Tibial nerve (tissue), 4 donors: ENCODE measurements around the gene TMEM62. TPM values are rescaled to one million over a fixed set of nuclear protein-coding genes. Genes with fewer than 3 reads are reported as not detected.

ENCODE experiments used
- DNase-seq, 2 donors: peaks; one replicate each; pipeline ENCODE4 v3.0.0-alpha.2; 2019; ENCODE audit warnings: low spot score in 2 of 2
- H3K27ac ChIP-seq, 4 donors: fragments of 200-600 bp; sonication (generic) in 3 of 4; one replicate each; pipeline ENCODE4 v1.5.1; 2017 to 2019; ENCODE audit warnings: mild to moderate bottlenecking in 1 of 4
- H3K27me3 ChIP-seq, 2 donors: fragments of 200-600 bp; sonication (generic) in 1 of 2; one replicate each; pipeline versions ENCODE4 v1.5.1 to v1.6.0; 2017 to 2019
- H3K36me3 ChIP-seq, 3 donors: fragments of 200-600 bp; sonication (generic); one replicate each; pipeline ENCODE4 v1.5.1; 2018 to 2019
- H3K4me1 ChIP-seq, 4 donors: fragments of 200-600 bp; sonication (generic) in 3 of 4; one replicate each; pipeline ENCODE4 v1.5.1; 2017 to 2019
- H3K4me3 ChIP-seq, 4 donors: fragments of 200-600 bp; sonication (generic) in 3 of 4; one replicate each; pipeline ENCODE4 v1.5.1; 2017 to 2019; ENCODE audit warnings: mild to moderate bottlenecking in 1 of 4, moderate library complexity in 1 of 4
- H3K9me3 ChIP-seq, 4 donors: fragments of 200-600 bp; sonication (generic) in 3 of 4; one replicate each; pipeline ENCODE4 v1.5.1; 2017 to 2019
- EP300 ChIP-seq, 2 donors: sonication (generic); formaldehyde crosslinking; IDR thresholded peaks; one replicate each; pipeline ENCODE4 v1.6.1; 2017; ENCODE audit warnings: antibody characterized with exemption in 2 of 2, mild to moderate bottlenecking in 1 of 2
- POLR2A ChIP-seq, 2 donors: fragments of 450-650 bp; IDR thresholded peaks; one replicate each; pipeline ENCODE4 v1.6.1; 2017; ENCODE audit warnings: antibody characterized with exemption in 2 of 2, mild to moderate bottlenecking in 2 of 2, moderate library complexity in 2 of 2
- WGBS, 2 donors: methylation state at CpG; one replicate each; pipeline ENCODE4 v1.1.5; 2018; 5-methylcytosine and 5-hydroxymethylcytosine counted together
- total RNA-seq, 4 donors: library from RNA; depleted of rRNA; stranded (reverse); fragments of >200 nt; gene quantifications; one replicate each; pipeline ENCODE4 v1.1.0, GENCODE V29; 2016
- TF ChIP-seq, protein P1 (sequence below), 5 experiments: fragments of 200-600 bp in 3 of 5; fragments of 450-650 bp in 2 of 5; sonication (generic) in 3 of 5; IDR thresholded peaks; one replicate each; pipeline ENCODE4 v1.5.1; 2016 to 2019; ENCODE audit warnings: antibody characterized with exemption in 5 of 5, mild to moderate bottlenecking in 3 of 5, moderate library complexity in 2 of 5

TMEM62 gene
- total RNA-seq, 4 donors from 2014 or later: 19.5 to 49.8 (median 35.6) TPM

DNA sequence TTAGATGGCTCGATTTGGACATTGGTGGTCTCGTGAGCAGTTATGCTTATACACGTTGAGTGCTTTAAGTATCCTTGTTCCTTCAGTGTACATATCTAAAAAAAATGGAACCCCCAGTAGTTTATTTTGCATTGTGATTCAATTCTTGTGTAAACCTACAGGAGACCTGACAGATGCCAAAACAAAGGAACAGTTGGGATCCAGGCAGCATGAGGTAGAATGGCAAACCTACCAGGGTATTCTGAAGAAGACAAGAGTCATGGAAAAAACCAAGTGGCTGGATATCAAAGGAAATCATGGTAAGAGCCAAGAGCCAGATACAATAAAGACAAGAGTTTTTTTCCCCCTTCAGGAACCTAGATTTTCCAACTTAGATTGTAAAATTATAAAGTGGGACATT lies 2.0 kb downstream of the TMEM62 start:
- TF ChIP-seq EP300 (IDR thresholded peaks at IDR 0.05) (no peak), POLR2A (IDR thresholded peaks at IDR 0.05) (no peak)
- TF ChIP-seq, protein P1, sequence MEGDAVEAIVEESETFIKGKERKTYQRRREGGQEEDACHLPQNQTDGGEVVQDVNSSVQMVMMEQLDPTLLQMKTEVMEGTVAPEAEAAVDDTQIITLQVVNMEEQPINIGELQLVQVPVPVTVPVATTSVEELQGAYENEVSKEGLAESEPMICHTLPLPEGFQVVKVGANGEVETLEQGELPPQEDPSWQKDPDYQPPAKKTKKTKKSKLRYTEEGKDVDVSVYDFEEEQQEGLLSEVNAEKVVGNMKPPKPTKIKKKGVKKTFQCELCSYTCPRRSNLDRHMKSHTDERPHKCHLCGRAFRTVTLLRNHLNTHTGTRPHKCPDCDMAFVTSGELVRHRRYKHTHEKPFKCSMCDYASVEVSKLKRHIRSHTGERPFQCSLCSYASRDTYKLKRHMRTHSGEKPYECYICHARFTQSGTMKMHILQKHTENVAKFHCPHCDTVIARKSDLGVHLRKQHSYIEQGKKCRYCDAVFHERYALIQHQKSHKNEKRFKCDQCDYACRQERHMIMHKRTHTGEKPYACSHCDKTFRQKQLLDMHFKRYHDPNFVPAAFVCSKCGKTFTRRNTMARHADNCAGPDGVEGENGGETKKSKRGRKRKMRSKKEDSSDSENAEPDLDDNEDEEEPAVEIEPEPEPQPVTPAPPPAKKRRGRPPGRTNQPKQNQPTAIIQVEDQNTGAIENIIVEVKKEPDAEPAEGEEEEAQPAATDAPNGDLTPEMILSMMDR (IDR thresholded peaks at IDR 0.05): no peak
- DNase-seq: no peak
- Histone ChIP-seq H3K27me3 (no peaks in the 10 kb centered on the region), H3K4me1 (peaks cover 0 to 21% (median 5%) of the 10 kb centered on the region in 4 donors), H3K27ac (no peak overlapping the region), H3K9me3 (no peaks in the 10 kb centered on the region), H3K4me3 (no peak overlapping the region), H3K36me3 (peaks cover 0 to 42% (median 7%) of the 10 kb centered on the region in 3 donors)
- WGBS, 2 donors: 80 to 81% methylated on average over 3 of the region's 3 CpGs

DNA sequence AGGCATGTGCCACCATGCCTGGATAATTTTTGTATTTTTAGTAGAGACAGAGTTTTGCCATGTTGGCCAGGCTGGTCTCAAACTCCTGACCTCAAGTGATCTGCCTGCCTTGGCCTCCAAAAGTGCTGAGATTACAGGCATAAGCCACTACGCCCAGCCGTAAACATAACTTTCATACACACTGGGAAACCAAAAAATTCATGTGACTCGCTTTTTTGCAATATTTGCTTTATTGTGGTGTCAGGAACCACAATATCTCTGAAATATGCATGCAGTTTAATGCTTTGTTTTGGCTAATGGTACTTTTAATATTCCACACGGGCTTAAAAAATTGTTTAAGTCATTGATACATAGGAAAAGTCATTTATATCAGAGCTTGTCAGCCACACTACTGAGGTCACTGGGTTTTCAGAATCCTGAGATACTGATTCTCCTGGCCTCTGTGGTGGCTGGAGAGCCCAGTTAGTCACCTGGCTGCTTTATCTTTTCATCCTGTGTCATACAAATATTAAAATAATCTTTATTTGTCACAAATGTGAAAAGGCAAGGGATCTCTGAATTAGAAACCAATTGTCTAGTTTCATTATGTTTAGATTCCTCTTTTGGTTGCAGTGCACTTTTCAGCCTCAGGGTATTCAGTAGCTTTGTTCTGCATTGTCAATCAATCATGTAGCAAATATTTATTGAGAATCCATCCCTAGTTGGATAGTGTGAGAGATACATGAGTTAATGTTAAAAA lies 10.0 kb downstream of the TMEM62 start:
- DNase-seq: no peak
- Histone ChIP-seq H3K4me1 (no peaks in the 10 kb centered on the region), H3K27ac (no peak overlapping the region), H3K9me3 (no peaks in the 10 kb centered on the region), H3K27me3 (no peaks in the 10 kb centered on the region), H3K36me3 (peaks cover 0 to 66% (median 0%) of the 10 kb centered on the region in 3 donors), H3K4me3 (no peak overlapping the region)
- TF ChIP-seq POLR2A (IDR thresholded peaks at IDR 0.05) (no peak), EP300 (IDR thresholded peaks at IDR 0.05) (no peak)
- TF ChIP-seq, protein P1 (IDR thresholded peaks at IDR 0.05): no peak
- WGBS, 2 donors: 92 to 94% methylated on average over 4 of the region's 4 CpGs

DNA sequence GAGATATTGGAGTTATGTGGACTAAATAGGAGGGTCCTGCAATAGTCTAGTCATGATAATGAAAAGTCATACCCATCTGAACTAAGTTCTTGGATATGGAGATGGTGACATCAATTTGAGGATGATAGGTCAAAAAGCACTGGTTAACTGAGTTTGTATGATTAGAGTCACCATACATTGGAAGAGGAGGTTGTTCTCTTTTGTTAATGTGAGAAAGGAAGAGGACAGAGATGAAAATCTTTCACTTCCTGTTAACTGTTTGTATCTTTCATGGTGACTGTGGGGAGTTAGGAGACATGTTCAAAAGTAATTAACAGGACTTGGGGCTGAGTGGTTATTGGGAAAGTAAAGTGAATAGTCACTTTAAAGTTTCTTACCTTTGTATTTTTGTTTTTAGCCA lies 11.1 kb downstream of the TMEM62 start:
- TF ChIP-seq EP300 (IDR thresholded peaks at IDR 0.05): no peak
- TF ChIP-seq, protein P1 (IDR thresholded peaks at IDR 0.05): no peak
- no peak for TF ChIP-seq POLR2A (IDR thresholded peaks at IDR 0.05)
- no peaks in the 10 kb centered on the region for H3K27me3 ChIP-seq
- peaks cover 0 to 66% (median 4%) of the 10 kb centered on the region in 3 donors for H3K36me3 ChIP-seq
- H3K27ac ChIP-seq: no peak overlapping the region
- no peak overlapping the region for H3K4me3 ChIP-seq
- no peaks in the 10 kb centered on the region for H3K4me1 ChIP-seq
- DNase-seq: no peak
- H3K9me3 ChIP-seq: no peaks in the 10 kb centered on the region

DNA sequence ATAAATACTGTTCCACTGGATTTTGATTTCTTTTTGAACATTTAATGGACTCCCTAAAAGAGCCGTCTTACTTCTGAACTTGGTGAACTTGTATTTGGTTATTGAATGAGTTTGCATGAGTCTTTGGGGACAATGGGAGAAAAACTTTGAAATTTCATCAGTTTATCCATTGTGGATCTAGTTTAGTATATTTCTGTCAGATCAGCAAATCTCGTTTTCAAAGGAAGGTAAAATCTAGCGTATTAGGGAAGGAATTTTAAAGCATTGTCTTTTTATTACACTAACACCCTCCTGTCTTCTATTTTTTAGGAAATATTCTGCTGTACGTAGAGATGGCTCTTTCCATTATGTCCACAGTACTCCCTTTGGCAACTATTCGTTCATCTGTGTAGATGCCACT lies 12.8 kb downstream of the TMEM62 start:
- Histone ChIP-seq H3K27me3 (no peaks in the 10 kb centered on the region), H3K4me1 (no peaks in the 10 kb centered on the region), H3K27ac (no peak overlapping the region), H3K9me3 (no peaks in the 10 kb centered on the region), H3K36me3 (peaks cover 0 to 61% (median 6%) of the 10 kb centered on the region in 3 donors), H3K4me3 (no peak overlapping the region)
- no peak for DNase-seq
- 94% methylated on average over 5 of the region's 5 CpGs for WGBS, 2 donors
- TF ChIP-seq POLR2A (IDR thresholded peaks at IDR 0.05): no peak
- TF ChIP-seq, protein P1 (IDR thresholded peaks at IDR 0.05): no peak
- no peak for TF ChIP-seq EP300 (IDR thresholded peaks at IDR 0.05)

DNA sequence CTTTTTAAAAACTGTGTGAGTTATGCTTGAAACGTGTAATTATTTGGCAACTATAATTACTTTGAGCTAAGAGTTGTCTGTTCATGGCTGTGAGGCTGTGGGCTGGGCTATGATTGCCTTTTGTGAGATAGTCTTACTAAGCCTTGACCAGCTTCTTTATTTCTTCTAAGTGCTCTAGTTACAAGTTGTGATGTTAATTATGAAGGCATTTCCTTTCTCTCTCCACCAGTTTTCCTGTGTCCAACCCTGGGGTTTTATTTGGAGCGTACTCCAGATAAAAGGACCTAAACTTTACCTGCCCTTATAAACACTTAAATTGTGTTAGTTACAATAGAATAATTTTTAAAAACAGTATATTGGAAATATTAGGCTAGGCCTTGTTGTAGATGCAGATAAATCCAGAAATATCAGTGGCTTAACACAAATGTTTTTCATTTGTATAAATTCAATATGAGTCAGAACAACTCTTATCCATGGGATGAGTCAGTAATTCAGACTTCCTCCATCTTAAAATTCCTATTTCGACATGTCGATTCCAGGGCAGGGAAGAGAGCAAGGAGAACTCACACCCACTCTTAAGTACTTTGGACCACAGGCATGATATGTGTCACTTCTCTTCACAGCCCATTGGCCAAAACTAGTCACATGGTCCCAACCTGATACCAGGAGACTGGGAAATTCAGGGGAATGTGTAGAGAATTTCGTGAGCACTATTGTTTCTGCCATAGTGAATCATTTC lies 17.0 kb downstream of the TMEM62 start:
- TF ChIP-seq, protein P1 (IDR thresholded peaks at IDR 0.05): no peak
- TF ChIP-seq EP300 (IDR thresholded peaks at IDR 0.05): no peak
- TF ChIP-seq POLR2A (IDR thresholded peaks at IDR 0.05): no peak
- Histone ChIP-seq H3K27me3 (no peaks in the 10 kb centered on the region), H3K36me3 (peaks cover 0 to 62% (median 10%) of the 10 kb centered on the region in 3 donors), H3K4me3 (no peak overlapping the region), H3K4me1 (peaks cover 0 to 8% (median 0%) of the 10 kb centered on the region in 4 donors), H3K9me3 (no peaks in the 10 kb centered on the region), H3K27ac (no peak overlapping the region)
- WGBS, 2 donors: 91 to 93% methylated on average over 5 of the region's 5 CpGs
- no peak for DNase-seq
